Measurements from ENCODE around the gene PTGES2. TPM values are rescaled to one million over a fixed set of nuclear protein-coding genes. Genes with fewer than 3 reads are reported as not detected.

Gene PTGES2
- total RNA-seq, 3 donors from 2014 or later (not counting 1 experiment from before 2014, with no cell fraction given) = 43.4 to 57.0 (median 53.3) TPM

DNA sequence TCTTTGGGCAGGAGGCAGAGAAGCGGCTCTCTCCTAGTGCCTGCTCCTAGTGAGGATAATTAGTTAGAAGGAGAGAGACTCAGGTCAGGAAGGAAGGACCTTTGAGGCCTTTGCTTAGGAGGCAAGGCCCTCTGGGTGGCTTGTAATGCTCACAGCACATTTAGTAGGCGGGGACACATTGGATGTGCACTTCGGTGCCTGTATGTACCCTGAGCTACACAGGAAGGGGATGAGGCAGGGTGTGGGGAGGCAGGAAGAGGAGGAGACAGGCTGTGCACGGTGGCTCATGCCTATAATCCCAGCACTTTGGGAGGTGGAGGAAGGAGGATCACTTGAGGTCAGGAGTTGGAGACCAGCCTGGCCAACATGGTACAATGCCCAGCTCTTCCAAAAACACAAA, 14.5 kb upstream of the PTGES2 start:
- no peaks in the 10 kb centered on the region for H3K36me3 ChIP-seq (ENCODE audit: control insufficient read depth, insufficient read depth, low read length)
- no peaks in the 10 kb centered on the region for H3K27me3 ChIP-seq (ENCODE audit: control insufficient read depth, insufficient read depth, low read length)
- Mint-ChIP-seq H3K27ac (no peak overlapping the region), H3K9me3 (no peaks in the 10 kb centered on the region), H3K36me3 (no peaks in the 10 kb centered on the region), H3K4me1 (no peaks in the 10 kb centered on the region), H3K4me3 (no peak overlapping the region), H3K27me3 (ENCODE audit: low read depth in 2 of 2) (peaks cover 0 to 4% of the 10 kb centered on the region in 2 donors)
- ATAC-seq = no peak
- no peak overlapping the region for H3K27ac ChIP-seq (ENCODE audit: low read length)
- H3K4me3 ChIP-seq (ENCODE audit: low read length) = no peak overlapping the region
- no peaks in the 10 kb centered on the region for H3K9me3 ChIP-seq (ENCODE audit: control insufficient read depth, insufficient read depth, low read length)
- TF ChIP-seq, protein P1, sequence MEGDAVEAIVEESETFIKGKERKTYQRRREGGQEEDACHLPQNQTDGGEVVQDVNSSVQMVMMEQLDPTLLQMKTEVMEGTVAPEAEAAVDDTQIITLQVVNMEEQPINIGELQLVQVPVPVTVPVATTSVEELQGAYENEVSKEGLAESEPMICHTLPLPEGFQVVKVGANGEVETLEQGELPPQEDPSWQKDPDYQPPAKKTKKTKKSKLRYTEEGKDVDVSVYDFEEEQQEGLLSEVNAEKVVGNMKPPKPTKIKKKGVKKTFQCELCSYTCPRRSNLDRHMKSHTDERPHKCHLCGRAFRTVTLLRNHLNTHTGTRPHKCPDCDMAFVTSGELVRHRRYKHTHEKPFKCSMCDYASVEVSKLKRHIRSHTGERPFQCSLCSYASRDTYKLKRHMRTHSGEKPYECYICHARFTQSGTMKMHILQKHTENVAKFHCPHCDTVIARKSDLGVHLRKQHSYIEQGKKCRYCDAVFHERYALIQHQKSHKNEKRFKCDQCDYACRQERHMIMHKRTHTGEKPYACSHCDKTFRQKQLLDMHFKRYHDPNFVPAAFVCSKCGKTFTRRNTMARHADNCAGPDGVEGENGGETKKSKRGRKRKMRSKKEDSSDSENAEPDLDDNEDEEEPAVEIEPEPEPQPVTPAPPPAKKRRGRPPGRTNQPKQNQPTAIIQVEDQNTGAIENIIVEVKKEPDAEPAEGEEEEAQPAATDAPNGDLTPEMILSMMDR (IDR thresholded peaks at IDR 0.05) = no peak
- no peaks in the 10 kb centered on the region for H3K4me1 ChIP-seq (ENCODE audit: control insufficient read depth, insufficient read depth, low read length)
- 50% methylated on average over 4 of the region's 4 CpGs for WGBS (ENCODE audit: insufficient coverage)
- DNase-seq = peak in 1 of 2 donors; percentile 33
- intact Hi-C loops (cut with micrococcal nuclease) = no loop called here

DNA sequence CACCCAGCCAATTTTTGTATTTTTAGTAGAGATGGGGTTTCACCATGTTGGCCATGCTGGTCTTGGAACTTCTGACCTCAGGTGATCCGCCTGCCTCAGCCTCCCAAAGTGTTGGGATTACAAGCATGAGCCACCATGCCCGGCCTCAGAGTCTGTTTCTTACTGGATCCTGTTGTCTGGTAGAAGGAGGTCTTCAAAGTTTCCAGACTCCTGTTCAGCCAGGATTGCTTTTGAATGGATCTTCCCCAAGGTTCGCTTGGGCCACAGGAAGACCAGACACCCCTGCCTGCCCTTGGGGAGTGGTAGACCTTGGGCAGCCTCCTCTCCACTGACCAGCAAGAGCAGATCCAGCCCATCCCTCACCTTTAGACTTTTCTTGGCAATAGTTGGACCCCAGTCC, 14.1 kb upstream of the PTGES2 start:
- H3K27me3 Mint-ChIP-seq (ENCODE audit: low read depth in 2 of 2) = peaks cover 0 to 4% of the 10 kb centered on the region in 2 donors
- ATAC-seq = no peak
- no peak overlapping the region for H3K4me3 Mint-ChIP-seq

GRCh38 chr9:128139621-128140020, 12.1 kb upstream of the PTGES2 start:
- Mint-ChIP-seq H3K4me1 (no peaks in the 10 kb centered on the region), H3K27me3 (ENCODE audit: low read depth in 2 of 2) (peaks cover 10 to 12% of the 10 kb centered on the region in 2 donors), H3K27ac (no peak overlapping the region), H3K36me3 (no peaks in the 10 kb centered on the region), H3K4me3 (no peak overlapping the region), H3K9me3 (no peaks in the 10 kb centered on the region)
- DNase-seq (no peak), ATAC-seq (no peak)
- Histone ChIP-seq H3K27ac (ENCODE audit: low read length) (no peak overlapping the region), H3K4me3 (ENCODE audit: low read length) (no peak overlapping the region), H3K36me3 (ENCODE audit: control insufficient read depth, insufficient read depth, low read length) (no peaks in the 10 kb centered on the region), H3K4me1 (ENCODE audit: control insufficient read depth, insufficient read depth, low read length) (no peaks in the 10 kb centered on the region), H3K9me3 (ENCODE audit: control insufficient read depth, insufficient read depth, low read length) (no peaks in the 10 kb centered on the region), H3K27me3 (ENCODE audit: control insufficient read depth, insufficient read depth, low read length) (no peaks in the 10 kb centered on the region)
- TF ChIP-seq, protein P1 (IDR thresholded peaks at IDR 0.05) = no peak
- intact Hi-C loops (cut with micrococcal nuclease) = no loop called here
- WGBS (ENCODE audit: insufficient coverage) = 92% methylated on average over 4 of the region's 16 CpGs

More for the DNA sequence above, 14.1 kb upstream of the PTGES2 start:
- Histone ChIP-seq H3K9me3 (ENCODE audit: control insufficient read depth, insufficient read depth, low read length) (no peaks in the 10 kb centered on the region), H3K27ac (ENCODE audit: low read length) (no peak overlapping the region), H3K4me1 (ENCODE audit: control insufficient read depth, insufficient read depth, low read length) (no peaks in the 10 kb centered on the region), H3K4me3 (ENCODE audit: low read length) (no peak overlapping the region), H3K27me3 (ENCODE audit: control insufficient read depth, insufficient read depth, low read length) (no peaks in the 10 kb centered on the region), H3K36me3 (ENCODE audit: control insufficient read depth, insufficient read depth, low read length) (no peaks in the 10 kb centered on the region)
- H3K27ac Mint-ChIP-seq = no peak overlapping the region
- no peaks in the 10 kb centered on the region for H3K9me3 Mint-ChIP-seq
- TF ChIP-seq, protein P1 (IDR thresholded peaks at IDR 0.05) = no peak
- DNase-seq = no peak
- WGBS (ENCODE audit: insufficient coverage) = 99% methylated on average over 3 of the region's 3 CpGs
- no peaks in the 10 kb centered on the region for H3K36me3 Mint-ChIP-seq
- H3K4me1 Mint-ChIP-seq = no peaks in the 10 kb centered on the region
- intact Hi-C loops (cut with micrococcal nuclease) = no loop called here

DNA sequence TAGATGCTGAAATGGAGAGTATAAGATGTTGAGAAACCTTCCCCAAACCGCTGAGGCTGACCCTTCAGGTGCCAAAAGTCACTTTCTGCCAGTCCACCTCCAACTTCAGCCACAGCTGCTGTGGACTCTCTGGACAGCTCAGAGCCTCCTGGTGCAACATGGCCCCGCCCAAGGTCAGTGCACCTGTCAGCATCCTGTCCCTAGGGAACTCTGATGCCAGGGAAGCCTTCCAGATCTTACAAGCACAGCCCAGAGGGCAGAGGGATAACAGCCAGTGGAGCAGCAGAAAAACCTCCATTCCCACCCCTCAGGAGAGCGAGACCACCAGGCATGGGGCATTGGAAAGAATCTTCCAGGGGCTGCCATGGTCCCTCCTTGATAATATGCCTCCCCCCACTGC, 10.5 kb upstream of the PTGES2 start:
- Histone ChIP-seq H3K27ac (ENCODE audit: low read length) (no peak overlapping the region), H3K36me3 (ENCODE audit: control insufficient read depth, insufficient read depth, low read length) (no peaks in the 10 kb centered on the region), H3K27me3 (ENCODE audit: control insufficient read depth, insufficient read depth, low read length) (no peaks in the 10 kb centered on the region), H3K9me3 (ENCODE audit: control insufficient read depth, insufficient read depth, low read length) (no peaks in the 10 kb centered on the region), H3K4me1 (ENCODE audit: control insufficient read depth, insufficient read depth, low read length) (no peaks in the 10 kb centered on the region), H3K4me3 (ENCODE audit: low read length) (no peak overlapping the region)
- no peak for DNase-seq
- ATAC-seq = no peak
- peaks cover 21 to 25% of the 10 kb centered on the region in 2 donors for H3K27me3 Mint-ChIP-seq (ENCODE audit: low read depth in 2 of 2)
- 88% methylated on average over 3 of the region's 3 CpGs for WGBS (ENCODE audit: insufficient coverage)
- no peaks in the 10 kb centered on the region for H3K9me3 Mint-ChIP-seq
- intact Hi-C loops (cut with micrococcal nuclease) = no loop called here
- no peaks in the 10 kb centered on the region for H3K4me1 Mint-ChIP-seq
- no peak overlapping the region for H3K27ac Mint-ChIP-seq
- H3K36me3 Mint-ChIP-seq = no peaks in the 10 kb centered on the region
- H3K4me3 Mint-ChIP-seq = no peak overlapping the region
- TF ChIP-seq, protein P1 (IDR thresholded peaks at IDR 0.05) = no peak
